A673 (cell line): ENCODE measurements around the gene HMCES.
A peak's percentile ranks its signal among the peaks of the same experiment; 100 is the strongest.
"Not testable (repeated sequence)": the region's sequence is repeated elsewhere in the genome, so short reads cannot be mapped to it uniquely, and the experiment has no call there.

Source experiments
- CTCF ChIP-seq: fragments of 300-800, 200-600 bp; sonication (generic); conservative IDR thresholded peaks from 2 replicates; pipeline ENCODE4 v1.5.1; 2017; ENCODE audit warnings: low read depth, mild to moderate bottlenecking, antibody characterized with exemption, low read length, moderate library complexity, mixed read lengths
- EZH2 ChIP-seq: fragments of 200-600 bp; sonication (generic); IDR thresholded peaks from 2 replicates; pipeline ENCODE4 v1.6.1; 2017; ENCODE audit warnings: borderline replicate concordance, low read depth, mild to moderate bottlenecking, mixed read lengths, antibody characterized with exemption, low read length; ENCODE audit not compliant: poor library complexity, severe bottlenecking

- not testable (repeated sequence) for TF ChIP-seq EZH2
- TF ChIP-seq CTCF = peak; percentile 89
Measured at GRCh38 chr3:129245641-129246306, 32.9 kb upstream of the HMCES start.
